ENCODE data around the gene KCNMB1. TPM values are rescaled to one million over a fixed set of nuclear protein-coding genes. Genes with fewer than 3 reads are reported as not detected.
"Not testable (repeated sequence)": the region's sequence is repeated elsewhere in the genome, so short reads cannot be mapped to it uniquely, and the experiment has no call there.

Gene KCNMB1
- total and polyA plus RNA-seq, 2 of the 13 experiments (the other 11 are each of a cell fraction or from before 2014, with no cell fraction given): not detected

- TF ChIP-seq, protein P1, sequence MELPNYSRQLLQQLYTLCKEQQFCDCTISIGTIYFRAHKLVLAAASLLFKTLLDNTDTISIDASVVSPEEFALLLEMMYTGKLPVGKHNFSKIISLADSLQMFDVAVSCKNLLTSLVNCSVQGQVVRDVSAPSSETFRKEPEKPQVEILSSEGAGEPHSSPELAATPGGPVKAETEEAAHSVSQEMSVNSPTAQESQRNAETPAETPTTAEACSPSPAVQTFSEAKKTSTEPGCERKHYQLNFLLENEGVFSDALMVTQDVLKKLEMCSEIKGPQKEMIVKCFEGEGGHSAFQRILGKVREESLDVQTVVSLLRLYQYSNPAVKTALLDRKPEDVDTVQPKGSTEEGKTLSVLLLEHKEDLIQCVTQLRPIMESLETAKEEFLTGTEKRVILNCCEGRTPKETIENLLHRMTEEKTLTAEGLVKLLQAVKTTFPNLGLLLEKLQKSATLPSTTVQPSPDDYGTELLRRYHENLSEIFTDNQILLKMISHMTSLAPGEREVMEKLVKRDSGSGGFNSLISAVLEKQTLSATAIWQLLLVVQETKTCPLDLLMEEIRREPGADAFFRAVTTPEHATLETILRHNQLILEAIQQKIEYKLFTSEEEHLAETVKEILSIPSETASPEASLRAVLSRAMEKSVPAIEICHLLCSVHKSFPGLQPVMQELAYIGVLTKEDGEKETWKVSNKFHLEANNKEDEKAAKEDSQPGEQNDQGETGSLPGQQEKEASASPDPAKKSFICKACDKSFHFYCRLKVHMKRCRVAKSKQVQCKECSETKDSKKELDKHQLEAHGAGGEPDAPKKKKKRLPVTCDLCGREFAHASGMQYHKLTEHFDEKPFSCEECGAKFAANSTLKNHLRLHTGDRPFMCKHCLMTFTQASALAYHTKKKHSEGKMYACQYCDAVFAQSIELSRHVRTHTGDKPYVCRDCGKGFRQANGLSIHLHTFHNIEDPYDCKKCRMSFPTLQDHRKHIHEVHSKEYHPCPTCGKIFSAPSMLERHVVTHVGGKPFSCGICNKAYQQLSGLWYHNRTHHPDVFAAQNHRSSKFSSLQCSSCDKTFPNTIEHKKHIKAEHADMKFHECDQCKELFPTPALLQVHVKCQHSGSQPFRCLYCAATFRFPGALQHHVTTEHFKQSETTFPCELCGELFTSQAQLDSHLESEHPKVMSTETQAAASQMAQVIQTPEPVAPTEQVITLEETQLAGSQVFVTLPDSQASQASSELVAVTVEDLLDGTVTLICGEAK (IDR thresholded peaks at IDR 0.05): no peak
- TF ChIP-seq, protein P1 (CRISPR knock-in tag; IDR thresholded peaks at IDR 0.05): no peak
- no peak for TF ChIP-seq SMAD1 (CRISPR knock-in tag; IDR thresholded peaks at IDR 0.05; ENCODE audit: borderline replicate concordance, low read depth)
These were observed 12.1 kb downstream of the KCNMB1 start (continued) for GRCh38 chr5:170377027-170377426.

DNA sequence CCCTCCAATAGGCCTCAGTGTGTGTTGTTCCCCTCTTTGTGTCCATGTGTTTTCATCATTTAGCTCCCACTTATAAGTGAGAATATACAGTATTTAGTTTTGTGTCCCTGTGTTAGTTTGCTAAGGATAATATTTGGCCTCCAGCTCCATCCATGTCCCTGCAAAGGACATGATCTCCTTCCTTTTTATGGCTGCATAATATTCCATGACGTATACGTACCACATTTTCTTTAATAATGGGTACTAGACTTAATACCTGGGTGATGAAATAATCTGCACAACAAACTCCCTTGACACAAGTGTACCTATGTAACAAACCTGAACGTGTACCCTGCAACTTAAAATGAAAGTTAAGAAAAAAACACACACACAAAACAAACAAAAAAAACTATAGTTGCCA is 12.6 kb downstream of the KCNMB1 start:
- in situ Hi-C loops (cut with HindIII; ENCODE audit: extremely low pct_ligation_motif_present, low pct_unique_long_range_greater_than_20kb); H3K79me2 ChIP-seq (ENCODE audit: insufficient read depth, low read length); H2AFZ ChIP-seq (ENCODE audit: low read length); H3K4me1 ChIP-seq (ENCODE audit: insufficient read depth, low read length); H3K27ac ChIP-seq (ENCODE audit: extremely low read length, insufficient read depth, low read length); BruUV-seq (replicated peaks); H3K4me3 ChIP-seq (replicated peaks in 1 of 3; ENCODE audit: insufficient read depth in 1 of 3, low read depth in 2 of 3, low read length in 3 of 3); ATAC-seq; H3K36me3 ChIP-seq (replicated peaks in 1 of 2; ENCODE audit: control insufficient read depth in 1 of 2, insufficient read depth in 2 of 2, low read length in 2 of 2); H3K4me2 ChIP-seq (ENCODE audit: low read depth, low read length); intact Hi-C loops (cut with micrococcal nuclease; ENCODE audit: unreplicated experiment); FAIRE-seq; H3K9ac ChIP-seq (ENCODE audit: insufficient read depth, low read depth, low read length); H4K20me1 ChIP-seq (ENCODE audit: insufficient read depth, low read length); POLR2A ChIA-PET; CTCF ChIA-PET (ENCODE audit: low intra/inter-chr PET ratio, low total read pairs); DNase-seq (ENCODE audit: low spot score); H3K9me3 ChIP-seq (ENCODE audit: low read length): not testable (repeated sequence)
- H3K27me3 ChIP-seq (ENCODE audit: control insufficient read depth in 1 of 2, insufficient read depth in 2 of 2, low read length in 2 of 2): peaks cover 3 to 14% of the 10 kb centered on the region in 2 experiments; a peak in 3 of 5 replicates
- 40% methylated on average over 3 of the region's 3 CpGs for WGBS (ENCODE audit: low lambda C conversion rate)
